Measurements from ENCODE around the gene TTC7B.

The TTC7B gene

DNA sequence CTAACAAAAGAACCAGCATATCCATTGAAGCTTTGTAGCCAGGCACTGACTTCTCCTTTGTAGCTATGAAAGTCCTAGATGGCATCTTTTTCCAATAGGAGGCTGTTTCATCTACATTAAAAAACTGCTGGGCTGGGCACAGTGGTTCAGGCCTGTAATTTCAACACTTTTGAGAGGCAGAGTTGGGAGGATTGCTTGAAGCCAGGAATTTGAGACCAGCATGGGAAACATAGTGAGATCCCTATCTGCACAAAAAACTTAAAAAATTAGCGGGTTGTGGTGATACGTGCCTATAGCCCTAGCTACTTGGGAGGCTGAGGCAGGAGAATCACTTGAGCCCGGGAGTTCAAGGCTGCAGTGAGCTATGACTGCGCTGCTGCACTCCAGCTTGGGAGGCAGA lies 251.7 kb downstream of the TTC7B start:
- Histone ChIP-seq H3K9ac (no peak overlapping the region), H3K36me3 (ENCODE audit: insufficient read depth) (no peaks in the 10 kb centered on the region), H2AFZ (ENCODE audit: low read depth) (no peak overlapping the region), H3K27me3 (ENCODE audit: insufficient read depth, low read depth) (no peaks in the 10 kb centered on the region), H4K20me1 (ENCODE audit: insufficient read depth) (no peaks in the 10 kb centered on the region), H3K4me3 (IDR thresholded peaks at IDR 0.05; ENCODE audit: insufficient read depth, low read depth, low read length) (no peak overlapping the region), H3K79me2 (ENCODE audit: insufficient read depth, low read depth) (no peaks in the 10 kb centered on the region), H3K4me1 (ENCODE audit: low read depth, poor library complexity, severe bottlenecking) (no peaks in the 10 kb centered on the region), H3K27ac (no peak overlapping the region), H3K4me2 (no peak overlapping the region)
- TF ChIP-seq, protein P1, sequence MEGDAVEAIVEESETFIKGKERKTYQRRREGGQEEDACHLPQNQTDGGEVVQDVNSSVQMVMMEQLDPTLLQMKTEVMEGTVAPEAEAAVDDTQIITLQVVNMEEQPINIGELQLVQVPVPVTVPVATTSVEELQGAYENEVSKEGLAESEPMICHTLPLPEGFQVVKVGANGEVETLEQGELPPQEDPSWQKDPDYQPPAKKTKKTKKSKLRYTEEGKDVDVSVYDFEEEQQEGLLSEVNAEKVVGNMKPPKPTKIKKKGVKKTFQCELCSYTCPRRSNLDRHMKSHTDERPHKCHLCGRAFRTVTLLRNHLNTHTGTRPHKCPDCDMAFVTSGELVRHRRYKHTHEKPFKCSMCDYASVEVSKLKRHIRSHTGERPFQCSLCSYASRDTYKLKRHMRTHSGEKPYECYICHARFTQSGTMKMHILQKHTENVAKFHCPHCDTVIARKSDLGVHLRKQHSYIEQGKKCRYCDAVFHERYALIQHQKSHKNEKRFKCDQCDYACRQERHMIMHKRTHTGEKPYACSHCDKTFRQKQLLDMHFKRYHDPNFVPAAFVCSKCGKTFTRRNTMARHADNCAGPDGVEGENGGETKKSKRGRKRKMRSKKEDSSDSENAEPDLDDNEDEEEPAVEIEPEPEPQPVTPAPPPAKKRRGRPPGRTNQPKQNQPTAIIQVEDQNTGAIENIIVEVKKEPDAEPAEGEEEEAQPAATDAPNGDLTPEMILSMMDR (conservative IDR thresholded peaks at IDR 0.05; ENCODE audit: low read depth, low read length) = no peak

- Histone ChIP-seq H2AFZ (ENCODE audit: low read depth) (no peak overlapping the region), H3K4me2 (no peak overlapping the region), H3K9ac (no peak overlapping the region), H3K79me2 (ENCODE audit: insufficient read depth, low read depth) (no peaks in the 10 kb centered on the region), H3K27ac (no peak overlapping the region), H3K27me3 (ENCODE audit: insufficient read depth, low read depth) (no peaks in the 10 kb centered on the region), H3K36me3 (ENCODE audit: insufficient read depth) (no peaks in the 10 kb centered on the region), H3K4me3 (IDR thresholded peaks at IDR 0.05; ENCODE audit: insufficient read depth, low read depth, low read length) (no peak overlapping the region), H3K4me1 (ENCODE audit: low read depth, poor library complexity, severe bottlenecking) (no peaks in the 10 kb centered on the region), H4K20me1 (ENCODE audit: insufficient read depth) (no peaks in the 10 kb centered on the region)
- TF ChIP-seq, protein P1 (conservative IDR thresholded peaks at IDR 0.05; ENCODE audit: low read depth, low read length) = no peak
Measured at GRCh38 chr14:90562652-90563051, 253.6 kb downstream of the TTC7B start.

- Histone ChIP-seq H3K27me3 (ENCODE audit: insufficient read depth, low read depth) (no peaks in the 10 kb centered on the region), H3K79me2 (ENCODE audit: insufficient read depth, low read depth) (no peaks in the 10 kb centered on the region), H2AFZ (ENCODE audit: low read depth) (no peak overlapping the region), H3K4me2 (no peak overlapping the region), H3K27ac (no peak overlapping the region), H3K36me3 (ENCODE audit: insufficient read depth) (no peaks in the 10 kb centered on the region), H3K4me1 (ENCODE audit: low read depth, poor library complexity, severe bottlenecking) (no peaks in the 10 kb centered on the region), H3K9ac (no peak overlapping the region), H4K20me1 (ENCODE audit: insufficient read depth) (no peaks in the 10 kb centered on the region), H3K4me3 (IDR thresholded peaks at IDR 0.05; ENCODE audit: insufficient read depth, low read depth, low read length) (no peak overlapping the region)
- TF ChIP-seq, protein P1 (conservative IDR thresholded peaks at IDR 0.05; ENCODE audit: low read depth, low read length) = no peak
Measured at GRCh38 chr14:90561920-90562319, 254.3 kb downstream of the TTC7B start.

GRCh38 chr14:90560991-90561390 lies 255.2 kb downstream of the TTC7B start:
- H3K9ac ChIP-seq = no peak overlapping the region
- H3K79me2 ChIP-seq (ENCODE audit: insufficient read depth, low read depth) = no peaks in the 10 kb centered on the region
- no peaks in the 10 kb centered on the region for H3K27me3 ChIP-seq (ENCODE audit: insufficient read depth, low read depth)
- no peak overlapping the region for H3K4me3 ChIP-seq (IDR thresholded peaks at IDR 0.05; ENCODE audit: insufficient read depth, low read depth, low read length)
- TF ChIP-seq, protein P1 (conservative IDR thresholded peaks at IDR 0.05; ENCODE audit: low read depth, low read length) = no peak
- H3K36me3 ChIP-seq (ENCODE audit: insufficient read depth) = no peaks in the 10 kb centered on the region
- no peak overlapping the region for H3K27ac ChIP-seq
- no peaks in the 10 kb centered on the region for H4K20me1 ChIP-seq (ENCODE audit: insufficient read depth)
- H3K4me2 ChIP-seq = no peak overlapping the region
- no peaks in the 10 kb centered on the region for H3K4me1 ChIP-seq (ENCODE audit: low read depth, poor library complexity, severe bottlenecking)
- no peak overlapping the region for H2AFZ ChIP-seq (ENCODE audit: low read depth)

All from KMS-11 (cell line).